ENCODE measurements around the gene TPP2.

GRCh38 chr13:102617697-102618350, 21.0 kb downstream of the TPP2 start:
- no peak for TF ChIP-seq POLR2A (IDR thresholded peaks at IDR 0.05; ENCODE audit: low read depth, low read length)
- TF ChIP-seq POLR2AphosphoS5 (IDR thresholded peaks at IDR 0.05; ENCODE audit: low read depth, low read length) = no peak

Measured in GM12892 (cell line).